ENCODE measurements around the gene ADGRD1. TPM values are rescaled to one million over a fixed set of nuclear protein-coding genes. Genes with fewer than 3 reads are reported as not detected.

The ADGRD1 gene
- total and polyA plus RNA-seq, 2 of the 8 experiments (the other 6 are each of a cell fraction or from before 2014, with no cell fraction given): 0.36 to 0.48 TPM

DNA sequence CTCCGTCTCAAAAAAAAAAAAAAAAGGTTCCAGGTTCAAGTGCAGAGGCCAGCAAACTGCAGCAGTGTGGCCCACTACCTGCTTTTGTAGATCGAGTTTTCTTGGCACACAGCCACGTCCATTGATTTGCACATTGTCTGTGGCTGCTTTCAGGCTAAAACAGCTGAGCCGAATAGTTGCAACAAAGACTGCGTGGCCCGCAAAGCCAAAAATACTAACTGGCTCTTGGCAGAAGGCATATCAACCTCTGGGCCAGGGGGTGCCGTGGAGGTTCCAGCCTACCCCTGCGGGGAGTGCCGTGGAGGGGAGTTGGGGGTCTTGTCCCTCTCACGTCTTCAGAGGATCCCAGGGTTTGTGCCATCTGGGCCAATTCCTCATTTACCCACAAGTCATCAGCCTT, 170.1 kb downstream of the ADGRD1 start:
- no peaks in the 10 kb centered on the region for H3K23me2 ChIP-seq (ENCODE audit: low read depth, low read length)
- no peak overlapping the region for H3K56ac ChIP-seq (replicated peaks; ENCODE audit: insufficient read length, low read depth, low read length)
- H2AK5ac ChIP-seq (ENCODE audit: low read depth, low read length): no peak overlapping the region
- H3K9me3 ChIP-seq (ENCODE audit: insufficient read depth in 2 of 2, low read depth in 1 of 2, low read length in 1 of 2): no peaks in the 10 kb centered on the region; a peak in 1 of 4 replicates
- no peak overlapping the region for H3K23ac ChIP-seq (ENCODE audit: insufficient read length)
- no peak overlapping the region for H3K4ac ChIP-seq (replicated peaks; ENCODE audit: insufficient read length, low read depth, low read length)
- H2BK120ac ChIP-seq (replicated peaks; ENCODE audit: low read depth, low read length): no peak overlapping the region
- no peak overlapping the region for H4K8ac ChIP-seq (ENCODE audit: extremely low read depth, insufficient read depth, low read length)
- WGBS, 2 experiments (ENCODE audit: extremely low coverage in 1 of 2, insufficient coverage in 1 of 2, insufficient read length in 1 of 2, insufficient replicate concordance in 2 of 2, low coverage in 1 of 2, low lambda C conversion rate in 2 of 2, missing lambda C conversion rate in 1 of 2): 86% methylated on average over 9 of the region's 10 CpGs; no CpG with 5 or more reads in 1 of the 2 experiments
- no peak overlapping the region for H4K91ac ChIP-seq (replicated peaks; ENCODE audit: insufficient read length, low read length)
- no peak overlapping the region for H3K4me2 ChIP-seq (ENCODE audit: insufficient read depth in 1 of 2, low read depth in 2 of 2, low read length in 2 of 2)
- no peak overlapping the region for H2BK20ac ChIP-seq (ENCODE audit: low read length)
- no peak overlapping the region for H2BK12ac ChIP-seq (ENCODE audit: low read depth, low read length)
- H3K9ac ChIP-seq (replicated peaks in 1 of 4; ENCODE audit: extremely low read depth in 1 of 4, low read depth in 3 of 4, low read length in 3 of 4): no peak overlapping the region
- H2BK5ac ChIP-seq (ENCODE audit: low read depth, low read length): no peak overlapping the region
- H2AFZ ChIP-seq (ENCODE audit: low read length): no peak overlapping the region
- POLR2A ChIA-PET (ENCODE audit: partially characterized antibody): no interaction called here
- CTCF ChIA-PET (ENCODE audit: partially characterized antibody): interaction anchor here (0.8 to 15.0 kb wide), 5 partner anchors 11 to 329 kb away, joined by 3 to 196 read pairs (median 5); no protein-coding TSS in a partner anchor
- FAIRE-seq (no peak), DNase-seq (ENCODE audit: low read depth in 1 of 2, low spot score in 2 of 2) (no peak)
- H4K5ac ChIP-seq (ENCODE audit: insufficient read length, low read depth, low read length): no peak overlapping the region
- H3K14ac ChIP-seq (ENCODE audit: insufficient read length): no peak overlapping the region
- no peak overlapping the region for H3K18ac ChIP-seq (ENCODE audit: extremely low read depth, low read length)
- H3K36me3 ChIP-seq (ENCODE audit: control insufficient read depth in 2 of 4, insufficient read depth in 4 of 4, low read length in 3 of 4): no peaks in the 10 kb centered on the region
- H4K20me1 ChIP-seq (replicated peaks in 1 of 2; ENCODE audit: control insufficient read depth in 1 of 2, insufficient read depth in 2 of 2, low read length in 2 of 2): no peaks in the 10 kb centered on the region
- no peak overlapping the region for H3K27ac ChIP-seq (ENCODE audit: low read depth, low read length)
- H3K79me2 ChIP-seq (ENCODE audit: control insufficient read depth in 1 of 2, insufficient read depth in 2 of 2, low read length in 2 of 2): no peaks in the 10 kb centered on the region
- no peaks in the 10 kb centered on the region for H3K79me1 ChIP-seq (ENCODE audit: low read depth, low read length)
- no peaks in the 10 kb centered on the region for H3K4me1 ChIP-seq (replicated peaks in 1 of 4; ENCODE audit: control insufficient read depth in 3 of 4, insufficient read depth in 4 of 4, low read length in 3 of 4)
- H3K4me3 ChIP-seq (ENCODE audit: extremely low read depth in 1 of 4, insufficient read depth in 2 of 4, low read depth in 3 of 4, low read length in 4 of 4): no peak overlapping the region
- H2BK15ac ChIP-seq (ENCODE audit: low read length): no peak overlapping the region
- H3K27me3 ChIP-seq (replicated peaks in 1 of 4; ENCODE audit: control insufficient read depth in 3 of 4, extremely low read depth in 1 of 4, insufficient read depth in 3 of 4, low read length in 3 of 4): no peaks in the 10 kb centered on the region
- TF ChIP-seq EGR1 (IDR thresholded peaks at IDR 0.05; ENCODE audit: borderline replicate concordance, low read depth, low read length) (no peak), BACH1 (IDR thresholded peaks at IDR 0.05; ENCODE audit: low read length) (no peak), GTF2F1 (IDR thresholded peaks at IDR 0.05; ENCODE audit: borderline replicate concordance, low read depth, low read length) (no peak), TAF1 (IDR thresholded peaks at IDR 0.05; ENCODE audit: low read depth, low read length) (no peak), MAFK (IDR thresholded peaks at IDR 0.05; ENCODE audit: low read depth, low read length) (no peak), ZNF274 (IDR thresholded peaks at IDR 0.05; ENCODE audit: borderline replicate concordance, extremely low read depth, low read length) (no peak), JUN (IDR thresholded peaks at IDR 0.05; ENCODE audit: low read depth, low read length) (no peak), GABPA (IDR thresholded peaks at IDR 0.05; ENCODE audit: borderline replicate concordance, insufficient read depth, low read length) (no peak), POLR2A (IDR thresholded peaks at IDR 0.05; ENCODE audit: control extremely low read depth in 1 of 2, low read depth in 2 of 2, low read length in 2 of 2) (no peak), SIRT6 (IDR thresholded peaks at IDR 0.05; ENCODE audit: low read length) (no peak), CREB1 (IDR thresholded peaks at IDR 0.05) (no peak), EP300 (IDR thresholded peaks at IDR 0.05; ENCODE audit: borderline replicate concordance in 1 of 2, low read depth in 2 of 2, low read length in 2 of 2) (no peak)
- TF ChIP-seq, protein P1, sequence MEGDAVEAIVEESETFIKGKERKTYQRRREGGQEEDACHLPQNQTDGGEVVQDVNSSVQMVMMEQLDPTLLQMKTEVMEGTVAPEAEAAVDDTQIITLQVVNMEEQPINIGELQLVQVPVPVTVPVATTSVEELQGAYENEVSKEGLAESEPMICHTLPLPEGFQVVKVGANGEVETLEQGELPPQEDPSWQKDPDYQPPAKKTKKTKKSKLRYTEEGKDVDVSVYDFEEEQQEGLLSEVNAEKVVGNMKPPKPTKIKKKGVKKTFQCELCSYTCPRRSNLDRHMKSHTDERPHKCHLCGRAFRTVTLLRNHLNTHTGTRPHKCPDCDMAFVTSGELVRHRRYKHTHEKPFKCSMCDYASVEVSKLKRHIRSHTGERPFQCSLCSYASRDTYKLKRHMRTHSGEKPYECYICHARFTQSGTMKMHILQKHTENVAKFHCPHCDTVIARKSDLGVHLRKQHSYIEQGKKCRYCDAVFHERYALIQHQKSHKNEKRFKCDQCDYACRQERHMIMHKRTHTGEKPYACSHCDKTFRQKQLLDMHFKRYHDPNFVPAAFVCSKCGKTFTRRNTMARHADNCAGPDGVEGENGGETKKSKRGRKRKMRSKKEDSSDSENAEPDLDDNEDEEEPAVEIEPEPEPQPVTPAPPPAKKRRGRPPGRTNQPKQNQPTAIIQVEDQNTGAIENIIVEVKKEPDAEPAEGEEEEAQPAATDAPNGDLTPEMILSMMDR (IDR thresholded peaks at IDR 0.05; ENCODE audit: control extremely low read depth in 1 of 3, insufficient read depth in 1 of 3, low read depth in 1 of 3, low read length in 3 of 3): no peak

Measured in H1 (cell line).